NCI-H1048 (cell line): ENCODE measurements around the gene HRH1.

ENCODE experiments used
- DNase-seq: peaks from one replicate; lab custom pipeline; 2025; lab: John Stamatoyannopoulos, UW

The HRH1 gene

DNA sequence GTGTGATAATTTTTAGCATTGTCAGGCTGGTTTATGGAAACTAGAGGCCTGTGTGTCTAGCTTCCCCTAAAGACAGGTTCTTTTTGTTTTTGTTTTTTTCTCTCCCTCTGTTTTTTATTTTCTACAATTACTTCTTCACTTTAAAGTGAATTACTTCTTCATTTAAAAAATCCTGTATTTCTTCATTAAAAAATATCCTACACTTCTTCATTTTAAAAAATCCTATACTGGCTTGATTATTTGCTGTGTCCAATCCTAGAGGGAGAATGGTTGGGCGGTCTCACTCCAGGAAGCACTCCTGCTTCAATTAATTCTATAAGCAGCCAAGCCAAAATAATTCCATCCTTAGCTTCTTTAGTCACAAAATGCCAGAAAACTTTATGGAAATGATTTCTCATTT is 129.7 kb downstream of the HRH1 start:
- DNase-seq: no peak

GRCh38 chr3:11285471-11285870 is 131.2 kb downstream of the HRH1 start:
- DNase-seq: no peak

DNA sequence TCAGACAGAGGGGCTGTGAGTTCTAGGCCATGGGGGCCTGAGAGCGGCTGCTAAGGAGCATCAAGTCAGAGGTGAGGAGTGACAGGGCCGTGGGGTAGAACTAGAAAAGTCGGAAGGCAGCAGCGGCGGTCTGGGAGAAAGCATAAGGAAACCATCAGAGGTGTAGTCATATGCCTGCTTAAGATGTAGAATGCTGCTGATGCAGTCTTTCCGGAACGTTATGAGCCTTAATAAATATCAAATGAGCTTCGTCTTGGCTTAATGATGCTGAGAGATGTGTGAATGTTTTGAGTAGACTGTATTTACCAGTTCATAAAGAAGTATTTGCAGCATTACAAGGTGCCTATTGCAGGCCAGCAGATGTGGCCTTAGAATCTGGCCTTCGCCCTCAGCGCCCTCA is 133.1 kb downstream of the HRH1 start:
- DNase-seq: no peak

DNA sequence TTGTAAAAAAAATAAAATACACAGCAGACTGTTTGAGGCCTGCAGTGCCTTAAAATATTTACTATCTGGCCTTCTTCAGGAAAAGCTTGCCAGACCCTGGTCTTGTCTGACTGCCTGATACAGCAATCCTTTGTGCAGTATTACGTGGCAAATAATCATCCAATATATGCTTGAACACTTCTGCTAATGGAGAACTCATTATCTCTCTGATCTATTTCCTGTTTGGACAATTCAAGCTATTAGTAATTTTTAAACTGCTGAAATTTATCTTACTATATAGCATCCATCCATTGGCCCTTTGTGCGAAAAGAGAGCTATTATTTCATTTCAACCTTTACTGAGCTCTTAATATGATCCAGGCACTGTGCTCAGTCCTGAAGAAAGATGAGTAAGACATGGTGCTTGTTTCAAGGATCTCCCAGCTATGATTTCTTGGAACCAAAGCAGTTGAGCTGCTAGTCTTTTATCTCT is 133.8 kb downstream of the HRH1 start:
- no peak for DNase-seq

- DNase-seq: no peak
Observed at GRCh38 chr3:11288786-11289637, 134.7 kb downstream of the HRH1 start.

- DNase-seq: no peak
Observed at GRCh38 chr3:11289864-11290263, 135.6 kb downstream of the HRH1 start.

GRCh38 chr3:11290743-11291680 is 136.7 kb downstream of the HRH1 start:
- DNase-seq: no peak

DNA sequence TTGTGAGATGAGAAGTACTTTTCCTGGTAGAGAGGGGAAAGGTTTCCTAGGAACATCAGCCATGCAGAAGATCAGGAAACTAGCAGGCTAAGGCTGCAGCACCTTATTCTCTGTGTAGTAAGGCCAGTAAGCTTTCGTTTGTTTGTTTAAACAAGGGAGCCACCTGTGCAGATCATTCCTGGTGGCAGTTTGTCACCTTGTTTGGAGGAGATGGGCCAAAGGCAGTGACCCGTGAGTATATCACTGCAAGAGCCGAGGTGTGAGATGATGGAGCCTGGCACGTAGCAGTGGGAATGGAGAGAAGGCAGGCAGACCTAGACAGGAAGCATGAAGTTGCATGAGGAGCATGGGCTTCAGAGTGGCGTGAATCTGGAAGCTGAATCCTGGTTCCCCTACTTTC is 137.5 kb downstream of the HRH1 start:
- no peak for DNase-seq

DNA sequence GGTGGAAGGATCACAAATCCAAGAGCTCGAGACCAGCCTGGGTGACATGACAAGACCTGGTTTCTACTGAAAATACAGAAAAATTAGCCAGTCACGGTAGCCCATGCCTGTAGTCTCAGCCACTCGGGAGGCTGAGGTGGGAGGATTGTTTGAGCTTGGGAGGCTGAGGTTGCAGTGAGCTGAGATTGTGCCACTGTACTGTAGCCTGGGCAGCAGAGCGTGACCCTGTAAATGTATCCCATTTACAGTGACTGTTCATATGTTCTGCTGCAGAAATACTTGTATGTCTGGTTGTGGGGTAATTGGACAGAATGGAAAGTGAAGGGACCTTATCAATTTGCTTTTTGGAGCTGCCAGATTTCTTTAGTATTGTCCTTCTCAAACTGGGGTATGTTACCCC is 142.8 kb downstream of the HRH1 start:
- DNase-seq: no peak

DNA sequence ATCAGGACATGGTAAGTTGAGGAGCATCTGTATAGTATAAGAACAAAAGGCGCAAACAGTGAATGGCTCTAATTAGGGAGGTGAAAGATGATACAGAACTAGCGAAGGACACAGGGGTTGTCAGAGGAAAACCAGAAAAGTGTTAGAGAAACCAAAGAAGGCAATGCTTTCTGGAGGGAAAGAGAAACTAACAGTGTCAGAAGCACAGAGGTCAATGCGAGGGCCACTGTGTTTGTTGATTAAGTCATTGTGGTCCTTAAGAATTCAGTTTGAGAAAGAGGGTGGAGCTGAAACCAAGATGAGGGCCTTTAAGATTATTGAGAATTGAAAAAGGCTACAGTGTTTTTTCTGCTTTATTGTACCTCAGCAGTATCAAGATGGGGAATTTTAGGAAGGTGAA is 146.7 kb downstream of the HRH1 start:
- no peak for DNase-seq

GRCh38 chr3:11302444-11302843 is 148.2 kb downstream of the HRH1 start:
- no peak for DNase-seq

DNA sequence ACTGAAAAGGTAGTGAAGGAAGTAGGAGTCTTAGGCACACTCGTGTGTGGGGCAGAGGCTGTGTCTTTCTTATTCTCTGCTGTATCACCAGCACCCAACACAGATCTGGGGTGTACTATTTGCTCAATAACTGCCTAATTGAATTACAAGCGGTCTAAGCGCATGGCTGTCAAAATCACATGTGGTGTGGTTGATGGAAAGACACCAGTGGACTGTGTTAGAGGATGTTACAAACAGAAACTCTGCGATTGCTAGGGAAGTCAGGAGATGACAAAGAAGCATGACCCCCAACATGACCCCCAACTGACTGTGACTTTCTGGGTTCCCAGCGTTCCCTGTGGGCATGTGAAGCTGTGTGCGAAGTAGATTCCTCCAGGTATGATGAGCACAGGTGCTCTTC is 149.9 kb downstream of the HRH1 start:
- DNase-seq: no peak

GRCh38 chr3:11305509-11305908 is 151.2 kb downstream of the HRH1 start:
- no peak for DNase-seq

DNA sequence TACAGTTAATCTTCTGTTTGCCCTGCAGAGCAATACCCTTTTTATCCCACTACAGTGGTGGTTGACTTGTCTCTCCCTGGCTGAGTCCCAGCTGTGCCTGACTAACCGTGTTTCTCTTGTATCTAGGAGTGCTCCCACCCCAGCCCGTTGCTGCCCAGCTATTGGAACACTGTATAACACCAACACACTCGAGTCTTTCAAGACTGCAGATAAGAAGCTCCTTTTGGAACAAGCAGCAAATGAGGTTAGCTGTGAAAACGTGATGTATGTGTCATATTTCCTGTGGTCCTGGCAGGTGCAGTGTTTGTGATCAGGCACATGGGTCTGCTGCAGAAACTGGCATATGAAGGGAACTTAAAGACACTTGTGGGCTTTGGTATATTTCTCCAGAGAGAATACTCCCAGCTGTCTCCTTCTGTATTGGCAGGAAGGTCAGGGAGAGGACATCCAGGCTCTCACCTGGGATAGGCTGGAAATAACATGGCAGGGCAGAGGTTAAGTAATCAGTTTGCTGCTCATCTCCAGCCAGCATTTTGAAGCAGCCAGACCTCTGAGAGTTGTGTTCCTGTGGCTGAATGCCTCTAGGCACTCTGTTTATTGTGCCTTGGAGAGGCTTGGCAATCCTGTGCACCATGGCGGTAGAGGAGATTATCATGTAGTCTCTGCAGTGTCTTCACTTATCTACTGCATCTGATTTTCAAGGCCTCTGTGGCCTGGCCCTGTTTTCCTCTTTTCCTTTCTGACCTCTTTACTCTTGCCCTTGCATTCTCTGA is 152.7 kb downstream of the HRH1 start:
- DNase-seq: no peak

- DNase-seq: no peak
Observed at GRCh38 chr3:11307830-11308432, 153.6 kb downstream of the HRH1 start.

DNA sequence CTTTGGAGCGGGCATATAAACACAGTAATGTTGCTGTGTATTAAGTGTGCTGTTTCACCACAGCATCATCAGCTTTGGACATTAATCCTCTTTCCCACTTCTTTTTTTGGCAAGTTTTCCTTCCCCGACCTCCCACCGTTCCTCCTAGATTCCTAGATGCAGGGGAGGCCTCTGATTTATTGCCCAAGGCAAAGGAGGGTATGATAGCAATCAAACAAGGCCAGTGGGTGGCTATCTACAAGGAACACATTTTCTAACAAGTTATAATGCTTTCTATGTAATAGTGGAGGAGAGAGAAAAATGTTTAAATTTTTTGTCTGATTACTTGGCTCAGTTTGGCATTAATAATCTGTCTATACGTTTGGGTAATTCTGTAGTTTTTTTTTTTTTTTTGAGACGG is 156.0 kb downstream of the HRH1 start:
- DNase-seq: no peak

DNA sequence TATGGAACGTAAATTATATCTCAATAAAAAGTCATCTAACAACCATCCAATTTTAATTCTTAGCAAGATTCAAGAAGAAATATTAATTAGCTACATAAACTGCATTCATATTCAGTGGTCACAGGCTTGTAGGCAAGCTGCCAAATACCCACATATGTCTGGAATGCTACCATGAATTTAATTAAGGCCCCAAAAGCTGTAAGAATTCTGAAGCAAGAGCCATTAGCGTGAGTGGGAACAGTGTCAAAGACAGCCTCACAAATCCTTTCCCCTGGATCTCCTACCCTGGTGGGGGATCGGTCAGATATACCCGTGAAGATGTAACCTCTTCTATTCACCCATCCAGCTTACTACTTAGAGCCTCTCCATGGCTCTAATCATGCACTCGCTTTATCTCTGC is 157.9 kb downstream of the HRH1 start:
- no peak for DNase-seq
